SU-DHL-6 (cell line): Measurements from ENCODE around the gene GID4.

Source experiments
- H2AFZ ChIP-seq: fragments of 200-600 bp; sonication (generic); 2 replicates; pipeline ENCODE4 v1.6.1; 2014; ENCODE audit warnings: low read depth, mild to moderate bottlenecking, moderate library complexity, mixed read lengths, antibody characterized with exemption, low read length; ENCODE audit not compliant: severe bottlenecking
- H3F3A ChIP-seq: fragments of 200-600 bp; shearing (Covaris generic); 2 replicates; pipeline ENCODE4 v1.6.0; 2016; ENCODE audit warnings: antibody characterized with exemption, mild to moderate bottlenecking; ENCODE audit not compliant: insufficient read depth
- H3K27ac ChIP-seq: fragments of 200-600 bp; sonication (generic); 2 replicates; pipeline ENCODE4 v1.5.1; 2016; ENCODE audit warnings: low read depth, mild to moderate bottlenecking, low read length, moderate library complexity, mixed read lengths
- H3K27me3 ChIP-seq: fragments of 200-600 bp; sonication (generic), shearing (Covaris generic); 2 replicates; pipeline ENCODE4 v1.6.0; 2014; ENCODE audit warnings: mild to moderate bottlenecking, low read length
- H3K36me3 ChIP-seq: fragments of 200-600 bp; sonication (generic); 2 replicates; pipeline ENCODE4 v1.6.1; 2014; ENCODE audit warnings: mild to moderate bottlenecking, low read length, mixed read lengths
- H3K4me2 ChIP-seq: fragments of 300-600, 200-600 bp; shearing (Covaris generic), sonication (generic); 2 replicates; pipeline ENCODE4 v1.6.0; 2014; ENCODE audit warnings: low read length, low read depth, mild to moderate bottlenecking; ENCODE audit not compliant: poor library complexity, severe bottlenecking
- H3K4me3 ChIP-seq: fragments of 200-600 bp; sonication (generic); 2 replicates; pipeline ENCODE4 v1.5.1; 2014; ENCODE audit warnings: antibody characterized with exemption, low read length, mild to moderate bottlenecking, mixed read lengths; ENCODE audit not compliant: insufficient read depth, poor library complexity, severe bottlenecking
- H3K79me2 ChIP-seq: fragments of 200-600 bp; sonication (generic); 2 replicates; pipeline ENCODE4 v1.6.1; 2014; ENCODE audit warnings: mild to moderate bottlenecking, low read length, moderate library complexity; ENCODE audit not compliant: insufficient read depth
- H3K9ac ChIP-seq: fragments of 200-600 bp; sonication (generic); 2 replicates; pipeline ENCODE4 v1.7.0; 2014; ENCODE audit warnings: mild to moderate bottlenecking, low read length
- H3K9me2 ChIP-seq: fragments of 200-600 bp; sonication (generic); replicated peaks from 2 replicates; pipeline ENCODE4 v1.6.1; 2014; ENCODE audit warnings: low read length; ENCODE audit not compliant: insufficient read depth
- H3K9me3 ChIP-seq: fragments of 200-600 bp; sonication (generic); 2 replicates; pipeline ENCODE4 v1.6.1; 2014; ENCODE audit warnings: low read length, mixed read lengths; ENCODE audit not compliant: insufficient read depth
- H4K20me1 ChIP-seq: fragments of 200-600 bp; sonication (generic); 2 replicates; pipeline ENCODE4 v1.6.1; 2014; ENCODE audit warnings: low read depth, mild to moderate bottlenecking, antibody characterized with exemption, low read length, moderate library complexity, mixed read lengths
- EZH2phosphoT487 ChIP-seq: fragments of 200-600 bp; sonication (generic), shearing (Covaris generic); conservative IDR thresholded peaks from 2 replicates; pipeline ENCODE4 v1.6.1; 2018; ENCODE audit warnings: mild to moderate bottlenecking, antibody characterized with exemption, low read length, moderate library complexity, mixed read lengths
- TF ChIP-seq, protein P1 (sequence below): fragments of 200-600 bp; sonication (generic); IDR thresholded peaks from one replicate; pipeline ENCODE4 v1.5.1; 2017; ENCODE audit warnings: antibody characterized with exemption, mild to moderate bottlenecking, low read length, moderate library complexity; ENCODE audit not compliant: insufficient read depth, poor library complexity, severe bottlenecking

GID4 gene

DNA sequence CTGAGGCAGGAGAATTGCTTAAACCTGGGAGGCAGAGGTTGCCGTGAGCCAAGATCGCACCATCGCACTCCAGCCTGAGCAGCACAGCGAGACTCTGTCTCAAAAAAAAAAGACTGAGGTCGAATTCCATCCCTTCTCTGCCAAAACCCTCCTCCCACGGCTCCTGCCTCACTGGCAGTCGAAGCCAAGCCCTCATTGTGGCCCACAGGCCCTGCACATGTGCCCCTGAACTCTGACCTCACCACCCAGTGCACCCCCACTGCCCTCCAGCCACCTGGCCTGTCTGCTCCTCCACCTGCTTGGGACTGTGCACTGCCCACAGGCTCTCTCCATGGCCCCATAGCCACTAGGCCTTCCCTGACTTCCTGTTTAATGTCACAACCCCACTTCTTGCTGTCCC, 76.3 kb downstream of the GID4 start:
- no peaks in the 10 kb centered on the region for H3K9me3 ChIP-seq
- H4K20me1 ChIP-seq = no peaks in the 10 kb centered on the region
- H3K36me3 ChIP-seq = no peaks in the 10 kb centered on the region
- no peaks in the 10 kb centered on the region for H3K79me2 ChIP-seq
- no peak for TF ChIP-seq EZH2phosphoT487
- TF ChIP-seq, protein P1, sequence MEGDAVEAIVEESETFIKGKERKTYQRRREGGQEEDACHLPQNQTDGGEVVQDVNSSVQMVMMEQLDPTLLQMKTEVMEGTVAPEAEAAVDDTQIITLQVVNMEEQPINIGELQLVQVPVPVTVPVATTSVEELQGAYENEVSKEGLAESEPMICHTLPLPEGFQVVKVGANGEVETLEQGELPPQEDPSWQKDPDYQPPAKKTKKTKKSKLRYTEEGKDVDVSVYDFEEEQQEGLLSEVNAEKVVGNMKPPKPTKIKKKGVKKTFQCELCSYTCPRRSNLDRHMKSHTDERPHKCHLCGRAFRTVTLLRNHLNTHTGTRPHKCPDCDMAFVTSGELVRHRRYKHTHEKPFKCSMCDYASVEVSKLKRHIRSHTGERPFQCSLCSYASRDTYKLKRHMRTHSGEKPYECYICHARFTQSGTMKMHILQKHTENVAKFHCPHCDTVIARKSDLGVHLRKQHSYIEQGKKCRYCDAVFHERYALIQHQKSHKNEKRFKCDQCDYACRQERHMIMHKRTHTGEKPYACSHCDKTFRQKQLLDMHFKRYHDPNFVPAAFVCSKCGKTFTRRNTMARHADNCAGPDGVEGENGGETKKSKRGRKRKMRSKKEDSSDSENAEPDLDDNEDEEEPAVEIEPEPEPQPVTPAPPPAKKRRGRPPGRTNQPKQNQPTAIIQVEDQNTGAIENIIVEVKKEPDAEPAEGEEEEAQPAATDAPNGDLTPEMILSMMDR = no peak
- no peak overlapping the region for H3K27ac ChIP-seq
- H3F3A ChIP-seq = no peaks in the 10 kb centered on the region
- no peaks in the 10 kb centered on the region for H3K9me2 ChIP-seq
- H3K4me2 ChIP-seq = no peak overlapping the region
- no peaks in the 10 kb centered on the region for H3K27me3 ChIP-seq
- no peak overlapping the region for H3K4me3 ChIP-seq
- no peak overlapping the region for H3K9ac ChIP-seq
- no peak overlapping the region for H2AFZ ChIP-seq

DNA sequence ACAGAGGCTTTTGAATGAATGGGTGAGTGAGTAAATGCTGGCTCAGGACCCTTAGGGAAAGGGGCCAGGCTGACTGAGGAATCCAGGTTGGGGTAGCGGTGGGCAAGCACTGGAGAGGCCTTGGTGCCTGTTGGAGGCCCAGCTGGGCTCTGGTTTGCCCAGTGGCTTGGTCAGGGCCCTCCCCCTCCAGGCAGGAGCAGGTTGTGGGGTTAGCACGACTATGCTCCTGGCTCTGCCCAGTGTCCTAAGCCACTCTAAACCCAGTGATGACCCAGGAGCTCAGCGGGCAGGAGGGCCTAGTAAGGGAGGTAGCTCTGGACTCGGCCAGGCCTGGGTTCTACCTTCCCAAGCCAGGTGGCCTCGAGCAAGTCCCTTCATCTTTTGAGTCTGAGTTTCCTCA, 76.9 kb downstream of the GID4 start:
- Histone ChIP-seq H3K4me3 (no peak overlapping the region), H3K4me2 (no peak overlapping the region), H4K20me1 (no peaks in the 10 kb centered on the region), H3K9me2 (no peaks in the 10 kb centered on the region), H3K27ac (no peak overlapping the region), H3F3A (no peaks in the 10 kb centered on the region), H3K27me3 (no peaks in the 10 kb centered on the region), H3K9me3 (no peaks in the 10 kb centered on the region), H3K9ac (no peak overlapping the region), H3K79me2 (no peaks in the 10 kb centered on the region), H3K36me3 (no peaks in the 10 kb centered on the region), H2AFZ (no peak overlapping the region)
- no peak for TF ChIP-seq EZH2phosphoT487
- TF ChIP-seq, protein P1 = no peak

DNA sequence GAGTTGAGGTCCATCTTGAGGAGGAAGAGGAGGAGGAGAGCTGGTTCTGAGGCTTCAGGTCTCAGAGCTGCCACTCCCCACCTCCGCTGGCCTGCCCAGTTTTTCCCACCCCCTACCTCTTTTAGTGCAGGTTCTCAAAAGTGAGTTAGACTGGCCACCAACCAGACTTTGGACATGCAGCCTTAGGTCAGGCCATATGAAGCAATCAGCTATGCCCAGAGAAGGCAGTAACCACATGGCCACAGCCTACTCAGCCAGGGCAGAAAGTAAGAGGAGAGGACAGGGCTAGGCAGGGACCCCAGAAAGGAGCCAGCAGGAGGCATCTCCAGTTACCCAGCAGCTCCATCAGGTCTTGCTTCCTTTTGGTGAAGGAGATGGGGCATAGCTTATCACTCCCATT, 78.3 kb downstream of the GID4 start:
- Histone ChIP-seq H2AFZ (no peak overlapping the region), H3K4me3 (no peak overlapping the region), H4K20me1 (no peaks in the 10 kb centered on the region), H3K9me2 (no peaks in the 10 kb centered on the region), H3F3A (no peaks in the 10 kb centered on the region), H3K27me3 (no peaks in the 10 kb centered on the region), H3K4me2 (no peak overlapping the region), H3K9me3 (no peaks in the 10 kb centered on the region), H3K36me3 (no peaks in the 10 kb centered on the region), H3K79me2 (no peaks in the 10 kb centered on the region), H3K27ac (no peak overlapping the region), H3K9ac (no peak overlapping the region)
- TF ChIP-seq, protein P1 = no peak
- TF ChIP-seq EZH2phosphoT487 = no peak
